Measurements from ENCODE around the gene OR4N5.
"Not testable (repeated sequence)": the region's sequence is repeated elsewhere in the genome, so short reads cannot be mapped to it uniquely, and the experiment has no call there.

The OR4N5 gene

GRCh38 chr14:20093442-20093841, 45.2 kb upstream of the OR4N5 start:
- no peak for ATAC-seq
- TF ChIP-seq, protein P1, sequence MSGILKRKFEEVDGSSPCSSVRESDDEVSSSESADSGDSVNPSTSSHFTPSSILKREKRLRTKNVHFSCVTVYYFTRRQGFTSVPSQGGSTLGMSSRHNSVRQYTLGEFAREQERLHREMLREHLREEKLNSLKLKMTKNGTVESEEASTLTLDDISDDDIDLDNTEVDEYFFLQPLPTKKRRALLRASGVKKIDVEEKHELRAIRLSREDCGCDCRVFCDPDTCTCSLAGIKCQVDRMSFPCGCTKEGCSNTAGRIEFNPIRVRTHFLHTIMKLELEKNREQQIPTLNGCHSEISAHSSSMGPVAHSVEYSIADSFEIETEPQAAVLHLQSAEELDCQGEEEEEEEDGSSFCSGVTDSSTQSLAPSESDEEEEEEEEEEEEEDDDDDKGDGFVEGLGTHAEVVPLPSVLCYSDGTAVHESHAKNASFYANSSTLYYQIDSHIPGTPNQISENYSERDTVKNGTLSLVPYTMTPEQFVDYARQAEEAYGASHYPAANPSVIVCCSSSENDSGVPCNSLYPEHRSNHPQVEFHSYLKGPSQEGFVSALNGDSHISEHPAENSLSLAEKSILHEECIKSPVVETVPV (CRISPR knock-in tag; IDR thresholded peaks at IDR 0.05): no peak
- TF ChIP-seq PATZ1 (CRISPR knock-in tag; IDR thresholded peaks at IDR 0.05; ENCODE audit: borderline replicate concordance) (no peak), ARNTL (CRISPR knock-in tag; IDR thresholded peaks at IDR 0.05; ENCODE audit: borderline replicate concordance, low read depth) (no peak), ZFP30 (CRISPR knock-in tag; IDR thresholded peaks at IDR 0.05) (no peak), OSR1 (CRISPR knock-in tag; IDR thresholded peaks at IDR 0.05) (no peak), PPARA (CRISPR knock-in tag; IDR thresholded peaks at IDR 0.05; ENCODE audit: borderline replicate concordance) (no peak), TOX (CRISPR knock-in tag; IDR thresholded peaks at IDR 0.05; ENCODE audit: borderline replicate concordance) (no peak), CSDC2 (CRISPR knock-in tag; IDR thresholded peaks at IDR 0.05) (no peak), ZNF8 (CRISPR knock-in tag; IDR thresholded peaks at IDR 0.05) (no peak), ZNF70 (CRISPR knock-in tag; IDR thresholded peaks at IDR 0.05) (no peak), CREB5 (CRISPR knock-in tag; IDR thresholded peaks at IDR 0.05; ENCODE audit: low read depth) (no peak), RARB (CRISPR knock-in tag; IDR thresholded peaks at IDR 0.05) (no peak), ISL1 (CRISPR knock-in tag; IDR thresholded peaks at IDR 0.05) (no peak), ZNF565 (CRISPR knock-in tag; conservative IDR thresholded peaks at IDR 0.05; ENCODE audit: low read depth) (no peak), TSHZ2 (CRISPR knock-in tag; IDR thresholded peaks at IDR 0.05) (no peak), SNAI2 (CRISPR knock-in tag; IDR thresholded peaks at IDR 0.05) (no peak), GLIS3 (CRISPR knock-in tag; IDR thresholded peaks at IDR 0.05) (no peak), BACH2 (CRISPR knock-in tag; IDR thresholded peaks at IDR 0.05; ENCODE audit: borderline replicate concordance) (no peak), ZFP3 (CRISPR knock-in tag; IDR thresholded peaks at IDR 0.05) (no peak)
- TF ChIP-seq, protein P2, sequence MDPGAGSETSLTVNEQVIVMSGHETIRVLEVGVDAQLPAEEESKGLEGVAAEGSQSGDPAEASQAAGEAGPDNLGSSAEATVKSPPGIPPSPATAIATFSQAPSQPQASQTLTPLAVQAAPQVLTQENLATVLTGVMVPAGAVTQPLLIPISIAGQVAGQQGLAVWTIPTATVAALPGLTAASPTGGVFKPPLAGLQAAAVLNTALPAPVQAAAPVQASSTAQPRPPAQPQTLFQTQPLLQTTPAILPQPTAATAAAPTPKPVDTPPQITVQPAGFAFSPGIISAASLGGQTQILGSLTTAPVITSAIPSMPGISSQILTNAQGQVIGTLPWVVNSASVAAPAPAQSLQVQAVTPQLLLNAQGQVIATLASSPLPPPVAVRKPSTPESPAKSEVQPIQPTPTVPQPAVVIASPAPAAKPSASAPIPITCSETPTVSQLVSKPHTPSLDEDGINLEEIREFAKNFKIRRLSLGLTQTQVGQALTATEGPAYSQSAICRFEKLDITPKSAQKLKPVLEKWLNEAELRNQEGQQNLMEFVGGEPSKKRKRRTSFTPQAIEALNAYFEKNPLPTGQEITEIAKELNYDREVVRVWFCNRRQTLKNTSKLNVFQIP (CRISPR knock-in tag; IDR thresholded peaks at IDR 0.05; ENCODE audit: borderline replicate concordance, low read depth): no peak

- ATAC-seq: not testable (repeated sequence)
These were observed 39.5 kb upstream of the OR4N5 start for GRCh38 chr14:20098926-20099770.

DNA sequence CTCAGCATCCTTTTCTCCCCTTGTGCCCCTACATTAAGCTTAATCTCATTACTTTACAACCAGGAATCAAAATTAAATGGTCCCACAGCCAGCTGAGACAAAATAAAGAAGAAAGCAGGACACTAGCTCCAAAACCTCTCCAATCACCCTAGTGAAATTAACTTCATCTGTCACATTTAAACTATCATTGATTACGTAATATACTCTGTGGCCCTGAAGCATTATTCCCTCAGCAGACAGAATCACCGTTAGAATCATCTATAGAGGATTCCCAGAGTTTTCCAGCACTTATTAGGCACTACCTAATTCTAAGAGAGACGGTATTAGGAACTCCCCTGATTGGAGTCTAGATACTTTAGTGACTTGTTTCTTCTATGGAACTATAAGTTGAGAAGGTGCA, 28.2 kb upstream of the OR4N5 start, which contains the start of gene OR4K17:
Gene OR4K17, plus strand, starts transcription at position 302 of the 400 bp plus-strand sequence. CDS start 6,761 bp downstream, outside the sequence.
- no peak for ATAC-seq
- TF ChIP-seq ESRRG (CRISPR knock-in tag; IDR thresholded peaks at IDR 0.05): no peak
- no peak for TF ChIP-seq TCF4 (CRISPR knock-in tag; IDR thresholded peaks at IDR 0.05; ENCODE audit: borderline replicate concordance)
- TF ChIP-seq PPARA (CRISPR knock-in tag; IDR thresholded peaks at IDR 0.05; ENCODE audit: borderline replicate concordance): no peak
- TF ChIP-seq, protein P1 (CRISPR knock-in tag; IDR thresholded peaks at IDR 0.05): no peak
- TF ChIP-seq BACH2 (CRISPR knock-in tag; IDR thresholded peaks at IDR 0.05; ENCODE audit: borderline replicate concordance): no peak
- no peak for TF ChIP-seq ARNTL (CRISPR knock-in tag; IDR thresholded peaks at IDR 0.05; ENCODE audit: borderline replicate concordance, low read depth)
- no peak for TF ChIP-seq ZC3H10 (CRISPR knock-in tag; IDR thresholded peaks at IDR 0.05)
- TF ChIP-seq TOX (CRISPR knock-in tag; IDR thresholded peaks at IDR 0.05; ENCODE audit: borderline replicate concordance): no peak
- no peak for TF ChIP-seq CSDC2 (CRISPR knock-in tag; IDR thresholded peaks at IDR 0.05)
- TF ChIP-seq ZFP3 (CRISPR knock-in tag; IDR thresholded peaks at IDR 0.05): no peak
- TF ChIP-seq ZNF565 (CRISPR knock-in tag; conservative IDR thresholded peaks at IDR 0.05; ENCODE audit: low read depth): no peak
- TF ChIP-seq GLIS3 (CRISPR knock-in tag; IDR thresholded peaks at IDR 0.05): no peak

Data from SK-N-SH treated with all-trans-retinoic acid at 6 μM for 48 hours (cell line).